Measurements from ENCODE around the gene CAB39L. TPM values are rescaled to one million over a fixed set of nuclear protein-coding genes. Genes with fewer than 3 reads are reported as not detected.

CAB39L gene
- total RNA-seq, 1 donor from 2014 or later = 10.2 TPM

DNA sequence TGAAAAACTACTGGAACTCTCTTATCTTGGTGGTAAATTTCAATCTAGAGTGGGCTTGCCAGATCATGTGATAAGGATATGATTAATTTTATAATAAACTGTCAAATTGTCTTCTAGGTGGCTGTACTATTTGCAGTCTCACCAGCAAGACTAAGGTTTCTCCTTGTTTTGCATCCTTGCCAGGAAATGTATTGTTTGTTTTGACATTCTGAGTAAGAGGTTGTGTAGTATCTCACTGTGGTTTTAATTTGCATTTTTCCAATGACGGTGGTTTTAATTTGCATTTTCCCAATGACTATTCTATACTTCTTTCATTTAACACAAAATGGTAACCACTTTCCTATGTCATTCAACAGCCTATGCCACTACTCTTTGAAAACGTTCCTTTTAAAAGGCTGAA is 2.0 kb downstream of the CAB39L start:
- DNase-seq (ENCODE audit: low read depth) = peak; percentile 45

DNA sequence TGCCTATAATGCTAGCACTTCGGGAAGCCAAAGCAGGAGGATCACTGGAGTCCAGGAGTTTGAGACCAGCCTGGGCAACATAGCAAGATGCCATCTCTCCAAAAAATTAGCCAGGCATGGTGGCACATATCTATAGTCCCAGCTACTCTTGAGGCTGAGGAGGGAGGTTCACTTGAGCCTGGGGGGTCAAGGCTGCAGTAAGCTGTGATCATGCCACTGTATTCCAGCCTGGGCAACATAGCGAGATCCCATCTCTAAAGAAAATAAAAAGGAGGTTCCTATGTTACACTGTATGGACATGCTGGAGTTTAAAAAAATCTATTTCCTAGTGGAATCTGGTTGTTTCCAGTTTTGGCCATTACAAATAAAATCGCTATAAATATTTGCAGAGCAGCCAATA is 2.6 kb downstream of the CAB39L start:
- no peak for DNase-seq (ENCODE audit: low read depth)

DNA sequence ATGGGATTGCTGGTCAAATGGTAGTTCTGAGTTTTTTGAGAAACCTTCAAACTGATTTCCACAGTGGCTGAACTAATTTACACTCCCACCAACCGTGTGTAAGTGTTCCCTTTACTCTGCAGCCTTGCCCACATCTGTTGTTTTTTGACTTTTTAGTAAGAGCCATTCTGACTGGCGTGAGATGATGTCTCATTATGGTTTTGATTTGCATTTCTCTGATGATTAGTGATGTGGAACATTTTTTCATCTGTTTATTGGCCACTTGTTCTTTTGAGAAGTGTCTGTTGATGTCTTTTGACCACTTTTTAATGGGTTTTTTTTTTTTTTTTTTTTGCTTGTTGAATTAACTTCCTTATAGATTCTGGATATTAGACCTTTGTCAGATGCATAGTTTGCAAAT is 4.3 kb downstream of the CAB39L start:
- DNase-seq (ENCODE audit: low read depth) = no peak

DNA sequence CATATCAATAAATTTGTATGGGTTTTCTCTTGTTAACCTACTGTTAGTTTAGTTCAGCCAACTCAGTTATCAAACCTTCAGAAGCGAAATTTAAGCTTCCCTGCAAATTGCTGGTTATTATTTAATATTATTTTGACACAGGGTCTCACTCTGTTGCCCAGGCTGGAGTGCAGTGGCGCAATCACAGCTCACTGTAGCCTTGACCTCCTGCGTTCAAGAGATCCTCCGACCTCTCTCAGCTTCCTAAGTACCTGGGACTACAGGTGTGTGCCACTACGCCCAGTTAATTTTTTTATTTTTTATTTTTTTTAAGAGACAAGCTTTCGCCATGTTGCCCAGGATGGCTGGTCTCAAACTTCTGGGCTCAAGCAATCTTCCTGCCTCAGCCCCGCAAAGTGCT is 6.2 kb downstream of the CAB39L start:
- no peak for DNase-seq (ENCODE audit: low read depth)

DNA sequence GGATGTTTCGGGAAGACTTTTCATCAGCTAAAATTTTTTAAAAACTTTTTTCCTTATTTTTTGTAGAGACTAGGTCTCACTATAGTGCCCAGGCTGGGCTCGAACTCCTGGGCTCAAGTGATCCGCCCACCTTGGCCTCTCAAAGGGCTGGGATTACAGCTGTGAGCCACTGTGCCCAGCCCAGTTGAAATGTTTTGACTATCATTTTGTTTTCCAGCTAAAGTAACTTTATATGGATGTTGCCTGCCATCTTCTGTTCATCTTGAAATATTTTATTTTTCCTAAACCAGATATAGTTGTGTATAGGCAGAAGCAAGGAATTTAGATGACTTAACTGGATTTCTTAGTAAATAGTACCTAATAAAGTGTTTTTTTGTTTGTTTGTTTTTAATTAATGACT is 7.0 kb downstream of the CAB39L start:
- peak; percentile 52 for DNase-seq (ENCODE audit: low read depth)

DNA sequence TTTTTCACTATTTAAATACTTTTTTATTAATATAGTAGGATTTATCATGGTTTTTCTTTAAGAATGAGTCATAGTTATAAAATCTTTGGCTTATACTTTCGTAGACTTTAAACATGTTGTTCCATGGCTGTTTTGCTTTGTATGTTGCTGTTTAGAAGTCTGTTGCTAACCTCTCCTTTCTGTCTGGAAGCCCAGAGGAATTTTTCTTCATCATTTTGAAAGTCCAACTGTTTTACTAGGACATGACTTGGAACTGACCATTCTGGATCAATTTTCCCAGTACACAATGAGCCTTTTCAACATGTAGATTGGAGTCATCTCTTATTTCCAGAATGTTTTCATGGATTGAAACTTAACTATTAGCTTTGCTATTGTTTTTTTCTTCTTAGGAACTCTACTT is 7.9 kb downstream of the CAB39L start:
- DNase-seq (ENCODE audit: low read depth) = no peak

DNA sequence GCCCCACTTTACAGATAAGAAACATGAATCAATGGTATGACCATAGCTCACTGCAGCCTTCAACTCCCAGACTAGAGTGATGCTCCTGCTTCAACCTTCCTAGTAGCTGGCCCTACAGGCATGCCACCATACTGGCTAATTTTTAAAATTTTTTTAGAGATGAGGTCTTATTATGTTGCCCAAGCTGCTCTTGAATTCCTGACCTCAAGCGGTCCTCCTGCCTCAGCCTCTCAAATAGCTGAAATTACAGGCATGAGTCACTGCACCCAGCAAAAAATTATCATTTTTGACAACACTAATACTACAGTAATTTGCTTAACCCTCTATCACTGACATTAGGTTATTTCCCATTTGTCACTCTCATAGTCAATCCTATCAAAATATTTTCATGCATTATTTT is 14.7 kb downstream of the CAB39L start:
- DNase-seq (ENCODE audit: low read depth) = no peak

DNA sequence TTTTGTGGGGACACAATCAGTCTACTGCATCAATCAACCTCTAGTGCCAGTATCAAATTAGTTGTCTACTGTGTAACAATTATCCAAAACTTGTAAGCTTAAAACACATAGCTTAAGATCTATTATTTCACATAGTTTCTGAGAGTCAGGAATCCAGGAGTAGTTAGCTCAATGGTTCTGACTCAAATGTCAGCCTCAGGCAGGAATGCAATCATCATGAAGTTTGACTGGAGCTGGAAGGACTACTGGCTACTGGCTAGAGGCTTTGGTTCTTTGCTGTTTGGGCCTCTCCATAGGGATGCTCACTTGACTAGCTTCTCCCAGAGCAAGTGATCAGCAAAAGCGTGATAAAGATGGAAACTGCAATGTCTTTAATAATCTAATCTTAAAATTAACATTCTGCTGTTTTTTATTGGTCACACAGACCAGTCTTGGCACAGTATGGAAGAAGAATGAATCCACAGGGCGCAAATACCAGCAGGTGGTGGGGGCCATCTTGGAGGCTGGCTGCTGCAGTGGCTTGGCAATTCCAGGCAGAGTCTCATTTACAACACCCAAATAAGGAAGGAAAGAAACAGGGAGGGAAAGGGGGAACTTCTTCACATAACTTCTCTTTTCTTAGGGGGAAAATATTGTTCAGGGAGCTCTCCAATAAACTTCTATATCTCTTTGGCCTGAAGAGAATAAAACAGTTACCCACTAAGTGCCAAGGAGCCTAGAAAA is 15.7 kb downstream of the CAB39L start:
- no peak for DNase-seq (ENCODE audit: low read depth)

DNA sequence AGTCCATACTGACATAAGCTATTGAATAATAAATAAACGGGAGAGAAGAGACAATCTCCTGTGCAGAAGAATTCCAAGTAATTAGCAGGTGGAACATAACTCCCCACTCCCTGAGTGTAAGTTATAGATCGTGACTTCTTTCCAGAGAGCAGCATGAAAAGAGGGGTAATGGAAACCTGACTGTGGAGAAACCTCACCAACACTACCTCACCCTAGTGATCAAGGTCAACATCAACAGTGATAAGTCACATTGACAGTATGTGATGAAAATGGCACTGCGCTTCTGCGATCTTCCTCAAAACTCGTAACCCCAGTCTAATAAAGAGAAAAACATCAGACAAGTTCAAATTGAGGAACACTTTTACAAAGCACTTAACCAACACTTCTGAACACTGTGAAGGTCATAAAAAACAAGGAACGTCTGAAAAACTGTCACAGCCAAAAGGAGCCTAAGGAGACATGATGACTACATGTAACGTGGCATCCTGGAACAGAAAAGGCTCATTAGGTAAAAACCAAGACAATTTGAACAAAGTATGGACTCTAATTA is 19.8 kb downstream of the CAB39L start:
- no peak for DNase-seq (ENCODE audit: low read depth)

DNA sequence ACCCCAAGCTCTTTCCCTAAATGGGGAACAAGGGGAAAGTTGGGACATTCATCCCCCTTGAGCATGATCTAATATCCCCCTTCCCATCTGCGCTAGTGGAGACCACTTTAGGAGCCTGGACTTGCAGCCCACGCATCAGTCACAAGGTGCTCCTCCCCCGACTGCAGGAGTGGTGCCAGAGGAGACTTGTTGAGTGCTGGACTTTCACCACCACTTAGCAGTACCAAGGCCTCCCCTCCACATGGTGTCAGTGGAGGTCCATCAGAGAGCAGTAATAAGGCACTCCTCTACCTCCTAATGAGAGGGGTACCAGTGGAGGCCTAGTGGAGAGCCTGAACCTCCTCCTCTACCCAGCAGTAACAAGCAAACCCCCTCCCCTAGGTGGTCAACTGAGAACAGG is 22.5 kb downstream of the CAB39L start:
- DNase-seq (ENCODE audit: low read depth) = no peak

DNA sequence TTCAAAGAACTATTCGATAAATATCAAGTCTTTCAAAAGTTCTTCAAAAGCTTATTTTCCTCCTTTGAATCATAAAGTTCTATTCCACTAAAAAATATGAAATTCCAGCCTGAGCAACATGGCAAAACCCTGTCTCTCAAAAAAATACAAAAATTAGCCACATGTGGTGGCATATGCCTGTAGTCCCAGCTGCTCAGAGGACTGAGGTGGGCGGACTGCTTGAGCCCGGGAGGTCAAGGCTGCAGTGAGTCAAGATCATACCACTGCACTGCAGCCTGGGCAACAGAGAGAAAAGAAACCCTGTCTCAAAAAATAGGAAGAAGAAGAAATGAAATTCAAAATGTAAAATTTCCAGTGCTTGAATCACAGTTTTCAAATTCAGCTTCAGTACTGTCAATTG is 24.6 kb downstream of the CAB39L start:
- peak; percentile 44 for DNase-seq (ENCODE audit: low read depth)

DNA sequence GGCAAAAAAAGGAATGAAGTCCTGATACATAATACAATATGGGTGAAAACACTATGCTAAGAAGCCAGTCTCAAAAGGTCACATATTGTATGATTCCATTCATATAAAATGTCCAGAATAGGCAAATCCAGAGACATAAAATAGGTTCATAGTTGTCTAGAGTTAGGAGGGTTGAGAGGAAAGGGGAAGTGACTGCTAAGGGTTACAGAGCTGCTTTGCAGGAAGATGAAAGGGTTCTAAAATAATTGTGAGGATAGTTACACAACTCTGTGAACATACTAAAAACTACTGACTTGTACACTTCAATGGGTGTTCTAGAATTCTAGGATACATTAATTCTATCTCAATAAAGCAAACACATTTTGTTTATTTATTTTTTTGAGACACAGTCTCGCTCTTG is 25.7 kb downstream of the CAB39L start:
- no peak for DNase-seq (ENCODE audit: low read depth)

DNA sequence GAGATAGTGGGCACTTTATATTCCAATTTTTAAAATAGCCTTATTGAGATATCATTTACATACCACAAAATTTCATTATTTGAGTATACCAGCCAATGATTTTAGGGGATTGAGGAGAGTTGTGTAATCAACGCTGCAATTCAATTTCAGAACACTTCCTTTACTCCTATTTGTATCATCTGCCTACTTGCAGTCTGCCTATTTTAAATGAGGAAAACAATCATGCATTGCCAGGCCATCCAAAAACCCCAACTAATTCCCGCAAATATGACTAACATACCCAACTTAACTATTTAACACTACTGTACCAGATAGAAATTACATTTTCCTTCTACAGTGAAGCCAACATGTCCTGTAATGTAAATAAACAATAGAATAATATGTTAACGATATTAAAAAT is 26.7 kb downstream of the CAB39L start:
- DNase-seq (ENCODE audit: low read depth) = no peak

DNA sequence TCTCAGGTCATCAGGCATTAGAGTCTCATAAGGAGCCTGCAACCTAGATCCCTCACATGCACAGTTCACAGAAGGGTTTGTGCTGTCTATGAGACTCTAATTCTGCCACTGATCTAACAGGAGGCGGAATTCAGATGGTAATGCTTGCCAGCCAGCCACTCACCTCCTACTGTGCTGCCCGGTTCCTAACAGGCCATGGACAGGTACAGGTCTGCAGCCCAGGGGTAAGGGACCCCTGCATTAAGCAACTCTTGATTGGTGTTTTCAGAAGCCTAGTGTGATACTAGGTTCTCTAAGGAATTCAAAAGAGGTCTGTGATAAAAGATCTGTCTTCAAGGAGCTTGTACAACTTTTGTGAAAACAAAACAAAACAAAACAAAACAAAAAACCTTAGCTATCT is 31.1 kb downstream of the CAB39L start:
- no peak for DNase-seq (ENCODE audit: low read depth)

DNA sequence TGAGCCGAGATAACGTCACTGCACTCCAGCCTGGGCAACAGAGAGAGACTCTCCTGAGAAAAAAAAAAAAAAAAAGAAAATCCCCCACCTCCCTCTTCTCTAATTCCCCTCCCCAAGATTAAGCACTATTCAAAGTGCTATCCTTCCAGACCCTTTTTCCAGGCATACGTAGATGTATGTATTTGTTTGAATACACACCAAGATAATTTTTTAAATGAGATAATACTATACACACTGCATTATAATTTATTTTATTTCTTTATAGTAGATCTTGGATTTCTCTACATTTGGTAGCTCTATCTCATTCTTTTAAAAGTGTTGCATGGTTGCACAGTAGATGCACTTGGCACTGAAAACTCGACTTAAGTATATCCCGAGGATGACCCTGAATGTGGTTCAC is 32.5 kb downstream of the CAB39L start:
- DNase-seq (ENCODE audit: low read depth) = no peak

DNA sequence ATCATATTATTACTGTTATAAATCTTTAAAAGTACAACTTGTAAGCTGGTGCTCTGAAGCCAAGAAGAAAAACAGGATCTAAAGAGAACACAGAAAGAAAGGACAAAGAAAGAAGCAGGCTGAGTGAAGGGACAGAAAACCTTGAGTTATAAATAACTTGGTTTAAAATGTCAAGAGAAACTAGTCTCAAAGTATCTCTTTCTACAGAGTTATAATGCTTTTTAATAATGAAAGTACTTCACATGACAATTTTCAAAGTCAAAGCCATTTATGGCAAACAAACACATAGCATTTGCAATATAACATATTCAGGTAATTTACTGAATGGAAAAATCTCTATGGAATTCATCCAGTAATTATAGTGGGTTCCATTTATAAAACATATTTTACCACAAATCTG is 33.4 kb downstream of the CAB39L start:
- no peak for DNase-seq (ENCODE audit: low read depth)

DNA sequence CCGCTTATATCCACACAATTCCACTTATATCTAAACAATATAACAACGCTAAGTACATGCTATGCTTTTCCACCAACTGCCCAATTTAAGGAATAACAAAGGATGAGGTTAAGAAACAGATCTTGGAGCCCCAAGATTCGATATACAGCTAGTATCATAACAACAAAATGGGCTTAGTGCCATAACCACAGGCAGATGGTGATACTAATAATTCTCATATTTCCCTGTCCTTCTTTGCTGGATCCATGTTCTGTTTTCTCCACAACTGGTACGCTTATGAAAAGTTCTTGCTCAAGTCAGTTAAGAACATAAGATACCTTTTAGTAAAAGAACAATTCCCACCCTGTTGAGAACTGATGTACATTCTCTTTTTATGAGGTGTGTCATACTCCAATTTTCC is 33.9 kb downstream of the CAB39L start:
- no peak for DNase-seq (ENCODE audit: low read depth)

DNA sequence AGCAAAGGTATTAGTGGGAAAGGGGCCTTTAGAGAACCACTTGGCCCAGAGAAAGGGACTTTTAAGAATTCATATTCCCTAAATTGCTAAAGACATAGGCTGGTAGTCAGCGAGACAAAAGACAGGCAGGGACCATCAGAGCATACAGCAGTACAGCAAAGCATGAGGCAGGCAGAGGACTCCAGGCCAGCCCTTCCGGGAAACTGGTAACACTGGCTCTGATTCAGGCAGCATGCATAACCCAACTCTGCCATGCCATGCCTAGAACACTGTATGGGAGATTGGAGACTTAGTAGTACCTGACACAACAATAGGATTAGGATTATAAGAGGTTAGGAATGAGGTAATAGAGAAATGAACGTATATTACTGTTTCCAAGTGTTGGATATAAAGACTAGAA is 34.9 kb downstream of the CAB39L start:
- DNase-seq (ENCODE audit: low read depth) = no peak

DNA sequence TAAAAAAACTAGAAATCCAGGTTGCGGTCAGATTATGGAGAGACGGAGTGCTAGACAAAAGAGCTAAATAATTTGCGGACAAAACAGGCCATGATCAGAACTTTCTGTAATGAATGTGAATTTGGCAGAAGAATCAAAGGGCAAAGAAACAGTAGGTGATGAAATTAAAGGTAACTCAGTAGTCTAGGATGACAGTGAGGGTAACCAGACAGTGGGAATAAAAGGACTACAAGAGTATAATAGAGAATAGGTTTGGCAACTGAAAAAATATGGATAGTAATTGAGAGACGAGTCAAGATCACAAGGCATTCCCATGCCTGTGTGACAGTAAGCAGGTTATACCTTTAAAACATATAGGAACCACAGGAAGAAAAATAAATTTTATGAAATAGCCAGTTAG is 35.9 kb downstream of the CAB39L start:
- no peak for DNase-seq (ENCODE audit: low read depth)

DNA sequence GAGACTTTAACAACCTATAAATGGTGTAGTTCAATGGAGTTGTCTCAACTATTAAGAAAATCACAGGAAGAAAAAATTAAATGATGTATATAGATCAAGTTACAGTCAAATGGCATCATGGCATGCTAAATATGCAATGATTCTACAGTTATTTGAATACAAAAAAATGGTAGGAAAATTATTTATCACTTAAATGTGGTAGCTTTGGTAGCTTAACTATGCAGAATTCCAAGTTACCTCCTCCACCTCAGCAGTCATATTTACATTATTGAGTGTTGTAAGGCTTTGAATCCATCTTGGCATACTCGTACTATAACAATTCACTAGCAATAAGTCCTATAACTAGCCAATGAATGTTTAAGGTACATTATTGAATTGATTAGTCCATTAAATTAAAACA is 36.8 kb downstream of the CAB39L start:
- no peak for DNase-seq (ENCODE audit: low read depth)

DNA sequence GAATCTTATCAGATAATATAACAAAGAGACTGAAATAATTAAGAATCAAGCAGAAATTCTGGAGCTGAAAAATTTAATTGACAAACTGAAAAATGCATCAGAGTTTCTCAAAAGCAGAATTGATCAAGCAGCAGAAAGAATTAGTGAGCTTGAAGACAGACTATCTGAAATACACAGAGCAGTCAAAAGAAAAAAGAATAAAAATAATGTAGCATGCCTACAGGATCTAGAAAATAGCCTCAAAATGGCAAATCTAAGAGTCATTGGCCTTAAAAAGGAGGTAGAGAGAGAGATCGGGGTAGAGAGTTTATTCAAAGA is 39.2 kb downstream of the CAB39L start:
- DNase-seq (ENCODE audit: low read depth) = no peak

DNA sequence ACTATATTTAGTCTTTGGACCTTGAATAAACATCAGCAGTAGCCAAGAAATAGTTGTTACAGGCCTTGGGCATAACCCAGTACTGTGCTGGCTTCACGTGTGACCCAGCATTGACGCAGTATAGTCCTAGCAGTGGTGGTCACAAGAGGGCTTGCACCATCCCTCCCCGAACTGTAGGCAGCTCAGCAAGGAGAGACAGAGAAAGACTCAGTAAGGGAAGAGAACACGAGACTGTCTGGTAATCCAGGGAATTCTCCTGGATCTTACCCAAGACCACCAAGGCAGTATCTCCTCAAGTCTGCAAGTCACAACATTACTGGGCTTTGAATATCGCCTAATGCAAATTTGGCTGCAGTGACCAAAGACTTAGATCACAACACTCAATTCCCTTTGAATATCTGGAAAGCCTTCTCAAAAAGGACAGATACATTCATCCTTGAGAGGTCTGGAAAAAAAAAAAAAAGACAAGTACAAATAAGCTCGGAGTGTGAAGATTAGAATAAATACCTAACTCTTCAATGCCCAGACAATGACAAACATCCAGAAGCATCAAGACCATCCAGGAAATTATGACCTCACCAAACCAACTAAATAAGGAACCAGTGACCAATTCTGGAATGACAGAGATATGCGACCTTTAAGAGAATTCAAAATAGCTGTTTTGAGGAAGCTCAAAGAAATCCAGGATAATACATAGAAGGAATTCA is 39.7 kb downstream of the CAB39L start:
- DNase-seq (ENCODE audit: low read depth) = no peak

DNA sequence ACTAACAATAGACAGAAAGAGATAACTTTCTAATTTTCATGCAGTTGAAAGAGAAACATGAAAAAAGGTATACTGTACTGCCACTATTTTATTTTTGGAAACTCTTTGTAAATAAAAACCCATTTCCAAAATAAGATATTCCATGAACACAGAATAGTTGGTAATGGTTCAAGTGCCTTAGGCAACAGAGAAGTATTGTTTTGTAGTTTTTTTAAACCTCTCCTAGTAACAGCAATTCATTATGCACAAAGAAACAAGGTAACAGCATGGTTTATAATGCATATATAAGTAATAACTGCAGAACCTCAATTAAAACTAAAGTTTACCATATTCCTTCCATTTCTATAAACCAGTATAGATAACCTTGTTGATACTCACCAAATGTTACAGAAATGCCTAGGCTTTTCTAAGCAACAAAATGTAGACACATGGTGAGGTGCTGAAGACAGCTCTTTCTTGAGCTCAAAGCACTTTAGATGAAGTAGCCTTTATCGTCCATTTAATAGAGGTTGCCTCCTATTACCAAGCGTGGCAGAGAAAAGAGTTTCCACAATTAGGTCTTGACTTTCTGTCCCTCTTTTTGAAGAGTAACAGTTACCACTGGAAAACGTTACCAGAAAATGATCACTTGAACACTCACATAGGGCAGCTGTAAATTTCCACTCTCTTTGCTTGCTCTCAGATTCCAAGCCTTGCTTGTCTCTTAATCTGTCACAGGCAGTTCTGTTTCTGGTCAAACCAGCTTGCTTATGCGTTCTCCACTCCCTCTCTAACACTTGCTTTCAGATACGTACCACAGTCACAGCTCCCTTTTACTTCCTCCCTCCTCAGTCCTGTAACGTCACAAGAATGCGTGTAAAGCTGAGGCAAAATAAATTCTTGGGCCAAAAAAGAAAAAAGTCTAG is 42.9 kb downstream of the CAB39L start:
- peak; percentile 60 for DNase-seq (ENCODE audit: low read depth)

All from renal cortical epithelial cell (primary cell).